WERI-Rb-1 (cell line): ENCODE data around the gene TTC39B.

ENCODE experiments used
- DNase-seq: peaks from one replicate; pipeline ENCODE4 v3.0.0-alpha.2; 2020
- H3K27ac ChIP-seq: fragments of 250-450 bp; sonication (Bioruptor Pico); 2 replicates; pipeline ENCODE4 v1.5.1; 2020; ENCODE audit warnings: mild to moderate bottlenecking, moderate library complexity
- H3K27me3 ChIP-seq: fragments of 250-450 bp; sonication (Bioruptor Pico); 2 replicates; pipeline ENCODE4 v1.5.1; 2021; ENCODE audit warnings: mild to moderate bottlenecking, low read depth, moderate library complexity; ENCODE audit not compliant: insufficient read depth, severe bottlenecking
- H3K36me3 ChIP-seq: fragments of 250-450 bp; sonication (Bioruptor Pico); 2 replicates; pipeline ENCODE4 v1.5.1; 2020; ENCODE audit warnings: mild to moderate bottlenecking, moderate library complexity
- H3K4me3 ChIP-seq: 2 replicates; pipeline ENCODE4 v1.5.1; 2011; ENCODE audit warnings: low read depth, mild to moderate bottlenecking, control low read depth, low read length
- H3K9me3 ChIP-seq: fragments of 250-450 bp; sonication (Bioruptor Pico); 2 replicates; pipeline ENCODE4 v1.5.1; 2021; ENCODE audit warnings: mild to moderate bottlenecking, moderate library complexity; ENCODE audit not compliant: severe bottlenecking
- TF ChIP-seq, protein P1 (sequence below): IDR thresholded peaks from 2 replicates; pipeline ENCODE4 v1.5.1; 2011; ENCODE audit warnings: low read depth, mild to moderate bottlenecking, control low read depth, inconsistent platforms, low read length

Gene TTC39B

DNA sequence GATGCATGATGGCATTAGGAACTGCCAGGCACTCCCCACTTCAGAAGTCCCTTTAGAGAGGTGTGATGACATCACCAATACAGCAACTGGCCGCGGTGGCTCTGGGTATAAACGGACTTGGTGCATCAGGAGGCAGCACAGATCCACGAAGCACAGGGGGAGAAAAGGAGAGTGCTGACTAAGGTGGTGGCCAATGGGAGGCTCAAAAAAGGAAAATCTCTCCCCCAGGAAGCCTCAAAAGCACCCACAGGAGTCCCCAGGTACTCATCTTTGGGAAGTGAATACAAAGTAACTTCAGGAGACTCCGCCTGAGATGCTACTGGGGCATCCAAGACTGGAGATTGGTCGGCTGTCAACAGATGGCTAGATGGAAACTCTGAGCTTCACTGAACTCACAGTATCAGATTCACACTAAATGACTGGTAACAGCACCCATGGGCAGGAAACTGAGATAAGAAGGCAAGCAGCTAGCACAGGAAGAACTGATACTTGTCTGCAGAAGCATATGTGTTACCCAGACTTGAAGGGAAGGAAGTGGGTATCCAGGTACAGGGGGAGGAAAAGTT is 7.6 kb downstream of the TTC39B start:
- no peak for DNase-seq
- H3K36me3 ChIP-seq, result no peaks in the 10 kb centered on the region
- H3K4me3 ChIP-seq, result no peak overlapping the region
- no peaks in the 10 kb centered on the region for H3K9me3 ChIP-seq
- TF ChIP-seq, protein P1, sequence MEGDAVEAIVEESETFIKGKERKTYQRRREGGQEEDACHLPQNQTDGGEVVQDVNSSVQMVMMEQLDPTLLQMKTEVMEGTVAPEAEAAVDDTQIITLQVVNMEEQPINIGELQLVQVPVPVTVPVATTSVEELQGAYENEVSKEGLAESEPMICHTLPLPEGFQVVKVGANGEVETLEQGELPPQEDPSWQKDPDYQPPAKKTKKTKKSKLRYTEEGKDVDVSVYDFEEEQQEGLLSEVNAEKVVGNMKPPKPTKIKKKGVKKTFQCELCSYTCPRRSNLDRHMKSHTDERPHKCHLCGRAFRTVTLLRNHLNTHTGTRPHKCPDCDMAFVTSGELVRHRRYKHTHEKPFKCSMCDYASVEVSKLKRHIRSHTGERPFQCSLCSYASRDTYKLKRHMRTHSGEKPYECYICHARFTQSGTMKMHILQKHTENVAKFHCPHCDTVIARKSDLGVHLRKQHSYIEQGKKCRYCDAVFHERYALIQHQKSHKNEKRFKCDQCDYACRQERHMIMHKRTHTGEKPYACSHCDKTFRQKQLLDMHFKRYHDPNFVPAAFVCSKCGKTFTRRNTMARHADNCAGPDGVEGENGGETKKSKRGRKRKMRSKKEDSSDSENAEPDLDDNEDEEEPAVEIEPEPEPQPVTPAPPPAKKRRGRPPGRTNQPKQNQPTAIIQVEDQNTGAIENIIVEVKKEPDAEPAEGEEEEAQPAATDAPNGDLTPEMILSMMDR, result no peak
- H3K27me3 ChIP-seq, result no peaks in the 10 kb centered on the region
- no peak overlapping the region for H3K27ac ChIP-seq

DNA sequence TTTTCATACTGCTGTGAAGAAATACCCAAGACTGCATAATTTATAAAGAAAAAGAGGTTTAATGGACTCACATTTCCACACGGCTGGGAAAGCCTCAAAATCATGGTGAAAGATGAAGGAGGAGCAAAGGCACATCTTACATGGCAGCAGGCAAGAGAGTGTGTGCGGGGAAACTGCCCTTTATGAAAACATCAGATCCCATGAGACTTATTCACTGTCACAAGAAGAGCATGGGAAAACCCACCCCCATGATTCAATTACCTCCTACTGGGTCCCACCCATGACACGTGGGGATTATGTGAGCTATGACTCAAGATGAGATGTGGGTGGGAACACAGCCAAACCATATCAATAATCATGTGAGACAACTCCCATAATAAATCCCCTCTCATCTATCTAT is 8.7 kb downstream of the TTC39B start:
- DNase-seq, result no peak
- Histone ChIP-seq H3K36me3 (no peaks in the 10 kb centered on the region), H3K4me3 (no peak overlapping the region), H3K9me3 (no peaks in the 10 kb centered on the region), H3K27ac (no peak overlapping the region), H3K27me3 (no peaks in the 10 kb centered on the region)
- TF ChIP-seq, protein P1, result no peak

DNA sequence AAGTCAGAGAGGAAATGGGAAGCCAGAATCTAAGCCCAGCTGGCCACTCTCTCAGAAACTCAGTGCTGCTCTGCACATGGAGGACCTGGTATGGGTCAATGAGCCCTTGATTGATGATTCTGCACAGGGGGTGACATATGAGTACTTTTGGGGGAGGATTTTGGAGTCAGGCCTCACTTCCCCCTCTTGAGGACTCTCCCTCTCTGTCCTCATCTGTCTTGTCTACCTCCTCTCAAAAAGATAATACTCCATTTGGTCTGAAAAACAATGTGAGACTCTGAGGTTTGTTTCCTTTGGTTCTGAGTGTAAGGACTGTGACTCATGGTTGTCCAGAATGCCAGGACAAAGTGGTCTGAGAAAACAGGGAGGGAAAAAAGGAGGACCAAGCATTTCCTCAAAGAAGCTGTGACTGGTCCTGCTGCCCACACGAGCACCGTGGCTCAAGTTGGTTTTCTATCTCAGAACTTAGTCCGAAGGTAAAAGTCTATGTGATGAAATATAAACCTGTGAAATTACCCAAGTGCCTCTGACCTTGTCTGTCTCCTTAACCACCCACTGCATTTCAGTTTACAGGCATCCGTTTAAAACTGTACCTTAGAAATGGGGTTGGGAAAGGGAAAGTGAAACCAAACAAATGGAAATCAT is 11.1 kb downstream of the TTC39B start:
- Histone ChIP-seq H3K27ac (no peak overlapping the region), H3K27me3 (no peaks in the 10 kb centered on the region), H3K36me3 (no peaks in the 10 kb centered on the region), H3K9me3 (no peaks in the 10 kb centered on the region), H3K4me3 (no peak overlapping the region)
- TF ChIP-seq, protein P1, result no peak
- no peak for DNase-seq

DNA sequence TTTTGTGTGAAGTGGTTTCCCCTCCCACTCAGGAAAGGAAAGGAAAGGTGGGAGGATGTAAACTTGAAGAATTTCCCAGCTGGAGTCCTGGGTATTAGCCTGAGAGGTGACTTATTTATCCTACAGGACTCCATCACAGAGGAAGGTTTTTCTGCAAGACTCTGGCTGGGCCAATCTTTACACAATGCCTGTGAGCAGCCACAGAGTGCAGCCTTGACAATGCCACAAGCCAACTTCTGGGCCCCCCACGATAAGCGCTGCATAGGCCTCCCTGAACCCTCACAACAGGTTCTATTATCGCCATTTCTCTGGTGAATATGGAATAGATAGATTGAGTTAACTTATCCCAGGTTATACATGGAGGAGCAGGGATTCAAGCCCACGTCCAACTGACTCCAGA is 12.4 kb downstream of the TTC39B start:
- H3K27ac ChIP-seq, result no peak overlapping the region
- no peaks in the 10 kb centered on the region for H3K36me3 ChIP-seq
- H3K4me3 ChIP-seq, result no peak overlapping the region
- H3K27me3 ChIP-seq, result no peaks in the 10 kb centered on the region
- TF ChIP-seq, protein P1, result no peak
- DNase-seq, result no peak
- H3K9me3 ChIP-seq, result no peaks in the 10 kb centered on the region

DNA sequence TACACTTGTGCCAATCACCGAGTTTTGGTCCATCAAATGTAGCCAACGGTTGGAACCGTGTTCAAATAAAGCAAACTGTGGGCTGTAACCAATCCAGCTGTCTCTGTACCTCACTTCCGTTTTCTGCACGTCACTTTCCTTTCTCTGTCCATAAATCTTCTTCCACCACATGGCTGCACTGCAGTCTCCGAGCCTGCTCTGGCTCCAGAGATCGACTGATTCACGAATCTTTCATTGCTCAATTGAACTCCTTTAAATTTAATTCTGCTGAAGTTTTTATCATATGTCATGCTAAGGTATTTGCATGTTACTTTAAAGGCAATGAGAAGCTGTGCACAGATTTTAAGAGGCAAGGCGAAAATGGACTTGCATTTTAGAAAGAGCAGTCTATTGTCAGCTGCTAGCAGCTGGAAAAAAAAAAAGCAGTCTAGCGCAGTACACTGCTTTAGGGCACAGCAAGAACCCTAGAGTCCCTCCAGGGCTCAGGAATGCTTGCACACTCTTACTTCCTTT is 13.2 kb downstream of the TTC39B start:
- TF ChIP-seq, protein P1, result no peak
- H3K27ac ChIP-seq, result no peak overlapping the region
- no peaks in the 10 kb centered on the region for H3K9me3 ChIP-seq
- H3K4me3 ChIP-seq, result no peak overlapping the region
- H3K36me3 ChIP-seq, result no peaks in the 10 kb centered on the region
- H3K27me3 ChIP-seq, result no peaks in the 10 kb centered on the region
- no peak for DNase-seq
